ENCODE data around the gene UBAP2L.

UBAP2L gene

GRCh38 chr1:154263465-154264332, 42.9 kb downstream of the UBAP2L start:
- peak; percentile 19 for DNase-seq
- H3K4me3 ChIP-seq (ENCODE audit: low read depth, low read length) = no peak overlapping the region
- TF ChIP-seq CTCF (IDR thresholded peaks at IDR 0.05; ENCODE audit: low read depth, low read length, missing control alignments) = no peak
- no peaks in the 10 kb centered on the region for H3K27me3 ChIP-seq (replicated peaks)
- peak overlapping the region; percentile 10 for H3K27ac ChIP-seq
- H3K36me3 ChIP-seq (replicated peaks) = peaks cover 92% of the 10 kb centered on the region
- in situ Hi-C loops (cut with HindIII; ENCODE audit: low pct_ligation_motif_present, low sequenced_read_pairs) = no loop called here

- Histone ChIP-seq H3K4me3 (ENCODE audit: low read depth, low read length) (no peak overlapping the region), H3K27me3 (replicated peaks) (no peaks in the 10 kb centered on the region), H3K36me3 (replicated peaks) (peaks cover 94% of the 10 kb centered on the region), H3K27ac (no peak overlapping the region)
- no peak for TF ChIP-seq CTCF (IDR thresholded peaks at IDR 0.05; ENCODE audit: low read depth, low read length, missing control alignments)
- in situ Hi-C loops (cut with HindIII; ENCODE audit: low pct_ligation_motif_present, low sequenced_read_pairs) = no loop called here
- no peak for DNase-seq
These were observed 43.7 kb downstream of the UBAP2L start for GRCh38 chr1:154264454-154264853.

- TF ChIP-seq CTCF (IDR thresholded peaks at IDR 0.05; ENCODE audit: low read depth, low read length, missing control alignments) = no peak
- Histone ChIP-seq H3K4me3 (ENCODE audit: low read depth, low read length) (no peak overlapping the region), H3K27me3 (replicated peaks) (no peaks in the 10 kb centered on the region), H3K36me3 (replicated peaks) (peaks cover 89% of the 10 kb centered on the region), H3K27ac (no peak overlapping the region)
- no peak for DNase-seq
- in situ Hi-C loops (cut with HindIII; ENCODE audit: low pct_ligation_motif_present, low sequenced_read_pairs) = no loop called here
These were observed 44.8 kb downstream of the UBAP2L start for GRCh38 chr1:154265586-154265985.

- no peak overlapping the region for H3K27ac ChIP-seq
- in situ Hi-C loops (cut with HindIII; ENCODE audit: low pct_ligation_motif_present, low sequenced_read_pairs) = no loop called here
- peaks cover 48% of the 10 kb centered on the region for H3K36me3 ChIP-seq (replicated peaks)
These were observed 50.1 kb downstream of the UBAP2L start for GRCh38 chr1:154270833-154271232.

GRCh38 chr1:154272217-154272998, 51.7 kb downstream of the UBAP2L start, which contains the start of gene HAX1:
Gene HAX1 (plus strand): TSS chr1:154272629. CDS start chr1:154272724, 95 bp downstream.
- peak; percentile 88 for TF ChIP-seq CTCF (IDR thresholded peaks at IDR 0.05; ENCODE audit: low read depth, low read length, missing control alignments)
- H3K4me3 ChIP-seq (ENCODE audit: low read depth, low read length) = peak within 1 kb of the TSS; percentile 77
- DNase-seq = peak; percentile 95
- in situ Hi-C loops (cut with HindIII; ENCODE audit: low pct_ligation_motif_present, low sequenced_read_pairs) = no loop called here
- peak within 1 kb of the TSS; percentile 82 for H3K27ac ChIP-seq
- no peaks in the 10 kb centered on the region for H3K27me3 ChIP-seq (replicated peaks)
- peaks cover 36% of the 10 kb centered on the region for H3K36me3 ChIP-seq (replicated peaks)

More at GRCh38 chr1:154270833-154271232, 50.1 kb downstream of the UBAP2L start:
- no peak for DNase-seq
- no peak for TF ChIP-seq CTCF (IDR thresholded peaks at IDR 0.05; ENCODE audit: low read depth, low read length, missing control alignments)
- Histone ChIP-seq H3K4me3 (ENCODE audit: low read depth, low read length) (no peak overlapping the region), H3K27me3 (replicated peaks) (no peaks in the 10 kb centered on the region)
